Activated naive CD4-positive, alpha-beta T cell treated with anti-CD3 and anti-CD28 coated beads for 36 hours (primary cell): ENCODE data around the gene PRAME. TPM values are rescaled to one million over a fixed set of nuclear protein-coding genes. Genes with fewer than 3 reads are reported as not detected.
"Not testable (repeated sequence)": the region's sequence is repeated elsewhere in the genome, so short reads cannot be mapped to it uniquely, and the experiment has no call there.

Source experiments
- CTCF ChIA-PET: fragments of 350-600 bp; sonication (Branson Sonifier 250); formaldehyde crosslinking; loops from one replicate; lab custom pipeline; 2021; ENCODE audit warnings: antibody characterized with exemption; lab: Charles Lee
- DNase-seq: peaks from one replicate; pipeline ENCODE4 v3.0.0-alpha.2; 2020
- H3K27ac Mint-ChIP-seq: one replicate; pipeline ENCODE4 v1.8.0; 2021; ENCODE audit warnings: mild to moderate bottlenecking, mixed read lengths
- H3K27me3 Mint-ChIP-seq: one replicate; pipeline ENCODE4 v1.8.0; 2021; ENCODE audit warnings: low read depth, mixed read lengths
- H3K36me3 Mint-ChIP-seq: one replicate; pipeline ENCODE4 v1.8.0; 2021; ENCODE audit warnings: low read depth, mixed read lengths
- H3K4me1 Mint-ChIP-seq: one replicate; pipeline ENCODE4 v1.8.0; 2021; ENCODE audit warnings: low read depth, mixed read lengths
- H3K4me3 Mint-ChIP-seq: one replicate; pipeline ENCODE4 v1.8.0; 2021; ENCODE audit warnings: mild to moderate bottlenecking, moderate library complexity, mixed read lengths
- H3K9me3 Mint-ChIP-seq: one replicate; pipeline ENCODE4 v1.8.0; 2021; ENCODE audit warnings: mixed read lengths
- intact Hi-C: fragments of 100-400 bp; cut with micrococcal nuclease; formaldehyde crosslinking; loops from one replicate; pipeline ENCODE4 v1.15.1; 2023
- total RNA-seq, 2 experiments: library from RNA; stranded (reverse); gene quantifications; one replicate each; pipeline ENCODE4 v1.2.3, GENCODE V29; 2021

Gene PRAME
- total RNA-seq, 2 experiments from 2014 or later: not detected

DNA sequence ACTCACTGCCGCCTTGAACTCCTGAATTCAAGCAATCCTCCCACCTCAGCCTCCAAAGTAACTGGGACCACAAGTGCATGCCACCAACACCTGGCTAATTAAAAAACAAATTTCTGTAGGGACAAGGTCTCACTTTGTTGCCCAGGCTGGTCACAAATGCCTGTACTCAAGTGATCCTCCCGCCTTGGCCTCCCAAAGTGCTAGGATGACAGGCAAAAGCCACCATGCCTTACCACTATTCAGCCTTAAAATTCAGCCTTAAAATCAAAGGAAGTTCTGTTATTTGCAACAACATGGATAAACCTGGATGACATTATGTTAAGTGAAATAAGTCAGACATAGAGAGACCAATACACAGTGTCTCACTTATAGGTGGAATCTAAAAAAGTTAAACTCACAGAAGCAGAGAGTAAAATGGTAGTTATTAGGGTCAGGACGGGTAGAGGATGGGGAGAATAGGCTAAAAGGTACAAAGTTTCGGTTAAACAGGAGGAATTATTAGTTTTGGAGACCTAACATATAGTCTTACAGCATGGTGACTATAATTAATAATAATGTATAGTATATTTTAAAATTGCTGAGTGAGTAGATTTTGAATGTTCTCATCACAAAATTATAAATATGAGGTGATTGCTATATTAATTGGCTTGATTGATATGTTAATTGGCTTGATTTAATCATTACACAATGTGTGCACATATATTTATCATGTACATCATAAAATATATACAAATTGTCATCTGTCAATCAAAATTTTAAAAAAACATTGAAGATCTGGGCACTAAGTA, 32.7 kb downstream of the PRAME start:
- Mint-ChIP-seq H3K9me3 (peaks cover 2% of the 10 kb centered on the region), H3K4me1 (no peaks in the 10 kb centered on the region), H3K27ac (no peak overlapping the region), H3K4me3 (no peak overlapping the region), H3K36me3 (no peaks in the 10 kb centered on the region), H3K27me3 (peaks cover 13% of the 10 kb centered on the region)
- DNase-seq: no peak
- CTCF ChIA-PET: interaction anchor here (0.6 to 1.0 kb wide), 2 partner anchors 17 to 102 kb away, joined by 5 to 6 read pairs; partner anchors contain the start of gene ZNF280B
- intact Hi-C loops: no loop called here

DNA sequence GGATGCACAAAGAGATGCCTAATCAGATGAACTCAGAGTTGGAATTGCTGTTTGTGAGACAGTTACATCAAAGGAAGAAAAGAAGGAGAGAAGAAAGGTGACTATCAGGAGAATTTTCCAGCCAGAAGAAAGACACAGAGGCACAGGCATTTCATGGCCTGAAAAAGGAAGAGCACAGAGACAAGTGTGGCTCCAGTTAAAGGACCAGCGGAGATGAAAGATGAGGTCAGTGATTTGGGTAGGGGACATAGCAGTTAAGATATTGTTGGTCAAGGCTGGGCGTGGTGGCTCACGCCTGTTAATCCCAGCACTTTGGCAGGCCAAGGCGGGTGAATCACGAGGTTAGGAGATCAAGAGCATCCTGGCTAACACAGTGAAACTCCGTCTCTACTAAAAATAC, 35.6 kb downstream of the PRAME start:
- CTCF ChIA-PET: interaction anchor here (1.3 kb wide), 1 partner anchor 15 kb away, joined by 3 read pairs; the partner anchor contains the start of gene ZNF280B
- Mint-ChIP-seq H3K9me3 (peaks cover 2% of the 10 kb centered on the region), H3K27ac (no peak overlapping the region), H3K4me3 (no peak overlapping the region), H3K27me3 (peaks cover 13% of the 10 kb centered on the region), H3K4me1 (no peaks in the 10 kb centered on the region), H3K36me3 (no peaks in the 10 kb centered on the region)
- intact Hi-C loops: no loop called here
- DNase-seq: no peak

DNA sequence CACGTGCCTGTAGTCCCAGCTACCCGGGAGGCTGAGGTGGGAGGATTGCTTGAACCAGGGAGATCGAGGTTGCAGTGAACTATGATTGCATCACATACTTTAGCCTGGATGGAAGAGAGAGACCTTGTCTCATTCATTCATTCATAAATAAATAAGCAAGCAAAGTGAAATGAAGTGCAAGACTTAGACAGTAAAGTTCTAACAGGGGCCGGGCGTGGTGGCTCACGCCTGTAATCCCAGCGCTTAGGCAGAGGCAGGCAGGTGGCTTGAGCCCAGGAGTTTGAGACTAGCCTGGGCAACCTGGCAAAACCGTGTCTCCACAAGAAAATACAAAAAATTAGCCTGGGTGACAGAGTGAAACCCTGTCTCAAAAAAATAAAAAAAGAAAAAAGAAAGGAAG, 37.4 kb downstream of the PRAME start:
- DNase-seq: no peak
- no peaks in the 10 kb centered on the region for H3K9me3 Mint-ChIP-seq
- no peaks in the 10 kb centered on the region for H3K36me3 Mint-ChIP-seq
- CTCF ChIA-PET: interaction anchor here (0.6 kb wide), 1 partner anchor 10 kb away, joined by 3 read pairs; no protein-coding TSS in a partner anchor
- H3K27ac Mint-ChIP-seq: no peak overlapping the region
- H3K27me3 Mint-ChIP-seq: peaks cover 13% of the 10 kb centered on the region
- intact Hi-C loops: no loop called here
- H3K4me1 Mint-ChIP-seq: no peaks in the 10 kb centered on the region
- H3K4me3 Mint-ChIP-seq: no peak overlapping the region

DNA sequence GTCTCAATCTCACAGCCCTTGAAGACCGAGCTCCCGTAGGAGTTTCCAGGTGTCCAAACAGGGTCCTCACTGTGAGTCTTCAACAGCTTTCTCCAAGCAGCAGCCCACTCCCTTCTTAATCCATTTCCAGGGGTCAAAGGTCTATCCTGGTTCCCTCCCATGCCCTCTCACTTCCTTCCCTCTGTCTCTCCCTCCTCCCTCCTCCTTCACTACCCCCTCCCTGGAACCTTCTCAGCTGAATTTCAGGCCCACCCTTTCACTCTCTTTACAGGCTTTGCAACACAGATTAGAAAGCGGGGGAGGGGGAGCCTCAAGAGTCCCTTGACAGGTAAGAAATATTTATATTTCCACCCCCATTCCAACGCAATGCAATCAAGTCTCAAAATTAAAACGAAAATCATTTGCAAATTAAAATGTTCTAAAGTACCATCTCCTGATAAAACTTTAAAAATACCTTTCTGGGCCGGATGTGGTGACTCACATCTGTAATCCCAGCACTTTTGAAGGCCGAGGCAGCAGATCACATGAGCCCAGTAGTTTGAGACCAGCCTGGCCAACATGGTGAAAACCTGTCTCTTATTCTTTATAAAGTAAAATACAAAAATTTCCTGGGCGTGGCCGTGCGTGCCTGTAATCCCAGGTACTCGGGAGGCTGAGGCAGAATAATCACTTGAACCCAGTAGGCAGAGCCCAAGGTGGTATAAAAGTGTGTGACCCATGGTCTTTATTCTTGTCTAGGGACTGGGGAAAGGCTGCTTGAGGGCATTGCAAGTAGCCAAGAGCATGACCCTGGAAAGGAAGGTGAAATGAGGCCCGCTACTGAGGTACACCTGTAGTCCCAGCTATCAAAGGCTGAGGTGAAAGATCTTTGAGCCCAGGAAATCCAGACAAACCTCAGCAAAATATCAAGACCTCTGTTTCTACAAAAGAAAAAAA, 38.1 kb downstream of the PRAME start:
- Mint-ChIP-seq H3K36me3 (no peaks in the 10 kb centered on the region), H3K27ac (no peak overlapping the region), H3K27me3 (peaks cover 16% of the 10 kb centered on the region), H3K4me3 (no peak overlapping the region), H3K9me3 (no peaks in the 10 kb centered on the region), H3K4me1 (no peaks in the 10 kb centered on the region)
- DNase-seq: no peak
- CTCF ChIA-PET: interaction anchor here (0.6 kb wide), 1 partner anchor 11 kb away, joined by 3 read pairs; no protein-coding TSS in a partner anchor
- intact Hi-C loops: no loop called here

DNA sequence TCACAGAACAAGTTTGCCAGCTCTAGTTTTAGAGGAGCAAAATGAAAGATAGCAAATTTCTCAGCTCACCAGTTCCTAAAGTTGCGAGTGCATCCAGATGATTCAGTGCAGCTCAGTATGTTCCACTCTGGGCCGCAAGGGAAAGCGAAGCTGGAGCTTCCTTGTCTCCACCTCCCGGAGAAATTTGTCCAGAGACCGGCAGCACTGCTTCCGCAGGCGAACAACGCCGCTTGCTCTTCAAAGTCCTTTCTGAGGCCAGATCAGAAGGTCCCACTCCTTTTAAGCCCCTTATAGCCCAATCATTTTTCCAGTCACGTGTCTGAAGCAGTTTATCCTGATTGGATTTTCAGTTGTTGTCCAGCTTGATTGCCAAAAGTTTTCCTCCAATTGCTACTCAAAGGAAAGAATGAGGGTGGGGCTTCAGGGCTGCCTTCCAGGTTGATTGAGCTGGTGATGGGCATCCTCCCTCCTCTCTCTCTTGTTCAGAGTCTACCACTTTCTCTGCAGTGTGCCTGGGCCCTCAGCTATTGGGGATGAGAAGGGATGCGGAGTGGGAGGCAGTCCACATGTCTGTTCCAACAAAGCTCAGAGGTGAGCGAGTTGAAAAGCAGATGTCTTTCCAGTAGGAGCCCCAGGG, 38.9 kb downstream of the PRAME start, which contains the start of gene ZNF280A:
Gene ZNF280A, minus strand, starts transcription at position 251 of the 637 bp plus-strand sequence. CDS start 4,640 bp downstream, outside the sequence.
- CTCF ChIA-PET: interaction anchor here (1.0 to 1.1 kb wide), 2 partner anchors 11 to 57 kb away, joined by 3 read pairs; no protein-coding TSS in a partner anchor

DNA sequence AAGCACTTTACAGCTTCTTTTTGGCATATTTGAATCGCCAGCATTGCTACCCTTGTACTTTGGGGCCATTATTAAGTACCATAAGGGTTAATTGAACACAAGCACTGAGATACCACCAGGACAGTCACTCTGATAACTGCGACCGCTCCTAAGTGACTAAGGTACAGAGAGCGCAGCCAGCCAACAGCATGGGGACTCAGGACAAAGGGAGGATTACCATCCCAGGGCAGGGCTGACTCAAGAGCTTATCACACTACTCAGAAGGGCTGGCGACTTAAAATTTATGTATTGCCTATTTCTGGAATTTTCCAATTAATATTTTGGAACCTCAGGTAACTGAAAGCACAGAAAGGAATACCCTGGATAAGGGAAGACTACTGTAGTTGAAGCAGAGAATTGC, 39.5 kb downstream of the PRAME start:
- Mint-ChIP-seq H3K27me3 (peaks cover 19% of the 10 kb centered on the region), H3K4me3 (no peak overlapping the region), H3K4me1 (no peaks in the 10 kb centered on the region), H3K27ac (no peak overlapping the region), H3K36me3 (no peaks in the 10 kb centered on the region), H3K9me3 (no peaks in the 10 kb centered on the region)
- CTCF ChIA-PET: interaction anchor here (1.0 to 1.1 kb wide), 2 partner anchors 10 to 57 kb away, joined by 3 read pairs; no protein-coding TSS in a partner anchor
- DNase-seq: no peak
- intact Hi-C loops: no loop called here

More for the DNA sequence above, 38.9 kb downstream of the PRAME start, which contains the start of gene ZNF280A:
- Mint-ChIP-seq H3K4me3 (no peak within 1 kb of the TSS), H3K4me1 (no peaks in the 10 kb centered on the region), H3K27me3 (peaks cover 18% of the 10 kb centered on the region), H3K36me3 (no peaks in the 10 kb centered on the region), H3K9me3 (no peaks in the 10 kb centered on the region), H3K27ac (no peak within 1 kb of the TSS)
- no peak for DNase-seq
- intact Hi-C loops: no loop called here

DNA sequence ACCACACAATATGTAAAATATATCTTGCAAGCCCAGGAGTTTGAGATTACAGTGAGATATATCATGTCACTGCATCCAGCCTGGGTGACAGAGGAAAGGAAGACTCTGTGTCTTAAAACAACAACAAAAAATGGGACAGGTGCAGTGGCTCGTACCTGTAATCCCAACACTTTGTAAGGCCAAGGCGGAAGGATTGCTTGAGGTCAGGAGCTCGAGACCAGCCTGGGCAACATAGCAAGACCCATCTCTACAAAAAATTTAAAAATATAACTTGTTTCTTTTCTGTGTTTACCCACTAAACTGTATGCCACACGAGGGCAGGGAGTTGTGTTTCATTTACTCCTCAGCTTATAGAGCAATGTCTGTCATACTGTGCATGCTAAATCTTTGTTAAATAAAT, 42.1 kb downstream of the PRAME start:
- Mint-ChIP-seq H3K4me3 (no peak overlapping the region), H3K27ac (no peak overlapping the region), H3K4me1 (no peaks in the 10 kb centered on the region), H3K27me3 (peaks cover 15% of the 10 kb centered on the region), H3K36me3 (no peaks in the 10 kb centered on the region), H3K9me3 (no peaks in the 10 kb centered on the region)
- DNase-seq: no peak
- CTCF ChIA-PET: interaction anchor here (0.7 kb wide), 1 partner anchor 15 kb away, joined by 3 read pairs; no protein-coding TSS in a partner anchor
- intact Hi-C loops: no loop called here

DNA sequence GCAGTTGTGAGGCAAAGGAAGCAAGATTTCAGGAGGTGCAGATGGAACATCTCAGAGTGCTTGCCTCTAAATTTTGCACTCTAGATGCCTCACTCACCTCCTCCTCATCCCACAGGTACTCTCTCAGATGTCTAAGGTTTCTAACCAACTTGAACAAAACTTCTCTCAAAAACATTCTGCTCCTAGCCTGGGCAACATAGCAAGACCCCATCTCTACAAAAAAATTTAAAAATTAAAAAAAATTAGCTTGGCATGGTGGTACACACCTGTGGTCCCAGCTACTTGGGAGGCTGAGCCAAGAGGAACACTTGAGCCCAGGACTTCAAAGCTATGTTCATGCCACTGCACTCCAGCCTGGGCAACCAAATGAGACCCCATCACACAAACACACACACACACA, 43.2 kb downstream of the PRAME start:
- no peaks in the 10 kb centered on the region for H3K9me3 Mint-ChIP-seq
- H3K4me3 Mint-ChIP-seq: no peak overlapping the region
- intact Hi-C loops: no loop called here
- no peaks in the 10 kb centered on the region for H3K4me1 Mint-ChIP-seq
- CTCF ChIA-PET: no interaction called here
- no peak overlapping the region for H3K27ac Mint-ChIP-seq
- no peak for DNase-seq
- no peaks in the 10 kb centered on the region for H3K36me3 Mint-ChIP-seq
- H3K27me3 Mint-ChIP-seq: peaks cover 15% of the 10 kb centered on the region

DNA sequence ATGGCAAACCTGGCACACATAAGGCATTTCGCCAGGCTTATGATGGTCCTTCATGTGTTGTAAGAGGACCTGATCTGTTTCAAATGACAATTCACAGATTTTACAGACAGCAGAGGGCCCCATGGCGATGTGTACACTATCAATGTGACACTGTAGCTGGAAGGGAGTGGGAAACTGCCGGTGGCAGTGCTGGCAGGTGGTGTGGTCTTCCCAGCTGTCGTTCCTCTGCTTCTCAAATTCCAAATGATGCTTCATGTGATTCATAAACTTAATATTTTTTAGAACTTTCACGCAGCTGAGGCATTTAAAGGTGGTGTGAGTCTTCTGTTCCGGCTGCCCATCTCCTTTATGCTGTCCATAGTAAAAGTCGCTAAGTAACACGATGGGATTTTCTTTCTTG, 44.6 kb downstream of the PRAME start:
- DNase-seq, H3K9me3 Mint-ChIP-seq, H3K27ac Mint-ChIP-seq, H3K4me3 Mint-ChIP-seq, H3K4me1 Mint-ChIP-seq, CTCF ChIA-PET, intact Hi-C loops, H3K36me3 Mint-ChIP-seq: not testable (repeated sequence)
- peaks cover 15% of the 10 kb centered on the region for H3K27me3 Mint-ChIP-seq

DNA sequence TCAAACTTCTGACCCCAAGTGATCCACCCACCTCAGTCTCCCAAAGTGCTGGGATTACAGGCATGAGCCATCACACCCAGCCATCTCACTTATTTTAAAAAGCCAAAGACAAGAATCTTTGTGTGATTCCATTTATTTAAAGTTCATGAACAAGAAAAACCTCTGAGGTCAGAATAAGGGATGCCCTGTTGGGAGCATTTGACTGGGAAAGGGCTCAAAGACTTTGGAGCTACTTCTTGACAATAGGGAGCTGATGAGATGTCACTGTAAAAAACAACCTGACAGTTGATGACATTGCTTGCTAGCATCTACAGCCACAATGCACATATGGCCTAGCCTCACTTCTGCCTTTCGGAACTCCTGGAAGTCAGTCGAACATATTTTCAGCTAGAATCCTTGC, 45.4 kb downstream of the PRAME start:
- peaks cover 15% of the 10 kb centered on the region for H3K27me3 Mint-ChIP-seq
- CTCF ChIA-PET: no interaction called here
- no peak overlapping the region for H3K4me3 Mint-ChIP-seq
- H3K9me3 Mint-ChIP-seq: peaks cover 8% of the 10 kb centered on the region
- peaks cover 2% of the 10 kb centered on the region for H3K4me1 Mint-ChIP-seq
- DNase-seq: no peak
- intact Hi-C loops: no loop called here
- H3K36me3 Mint-ChIP-seq: no peaks in the 10 kb centered on the region
- H3K27ac Mint-ChIP-seq: no peak overlapping the region

DNA sequence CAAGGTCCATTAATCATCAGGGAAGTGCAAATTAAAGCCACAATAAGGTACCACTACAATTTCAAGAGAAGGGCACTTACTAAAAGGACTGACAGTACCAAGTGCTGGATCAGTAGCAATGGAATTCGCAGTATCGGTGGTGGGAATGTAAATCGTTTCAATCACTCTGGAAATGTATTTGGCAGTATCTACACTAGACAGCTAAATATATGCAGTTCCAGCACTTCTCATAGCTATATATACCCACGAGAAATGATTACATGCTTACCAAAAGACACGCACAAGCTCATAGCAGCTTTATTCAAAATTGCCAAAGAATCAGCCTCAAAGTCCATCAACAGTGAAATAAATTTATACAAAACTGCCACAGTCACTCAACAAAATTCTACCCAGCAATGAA, 46.1 kb downstream of the PRAME start:
- Mint-ChIP-seq H3K4me3 (no peak overlapping the region), H3K9me3 (peaks cover 8% of the 10 kb centered on the region), H3K27ac (no peak overlapping the region), H3K4me1 (peaks cover 3% of the 10 kb centered on the region), H3K36me3 (no peaks in the 10 kb centered on the region), H3K27me3 (peaks cover 15% of the 10 kb centered on the region)
- CTCF ChIA-PET: no interaction called here
- intact Hi-C loops: no loop called here
- no peak for DNase-seq
